Skeletal muscle satellite cell (primary cell): Measurements from ENCODE around the gene MRPL11.
"Not testable (repeated sequence)": the region's sequence is repeated elsewhere in the genome, so short reads cannot be mapped to it uniquely, and the experiment has no call there.

Source experiments
- H3K27me3 ChIP-seq: 2 replicates; pipeline ENCODE4 v1.7.0; 2013; ENCODE audit warnings: low read length; ENCODE audit not compliant: control insufficient read depth, insufficient read depth
- H3K36me3 ChIP-seq: 2 replicates; pipeline ENCODE4 v1.7.0; 2013; ENCODE audit warnings: mild to moderate bottlenecking, control low read depth, low read length; ENCODE audit not compliant: insufficient read depth
- H3K4me1 ChIP-seq: 2 replicates; pipeline ENCODE4 v1.7.0; 2013; ENCODE audit warnings: low read length; ENCODE audit not compliant: control insufficient read depth, insufficient read depth
- H3K4me2 ChIP-seq: 2 replicates; pipeline ENCODE4 v1.7.0; 2013; ENCODE audit warnings: mild to moderate bottlenecking, low read length
- H3K4me3 ChIP-seq: 2 replicates; pipeline ENCODE4 v1.7.0; 2013; ENCODE audit warnings: low read length
- H3K9ac ChIP-seq: 2 replicates; pipeline ENCODE4 v1.7.0; 2013; ENCODE audit warnings: mild to moderate bottlenecking, low read depth, low read length, moderate library complexity
- H3K9me3 ChIP-seq: replicated peaks from 2 replicates; pipeline ENCODE4 v1.7.0; 2013; ENCODE audit warnings: mild to moderate bottlenecking, control low read depth, low read length

MRPL11 gene

GRCh38 chr11:66465373-66466224 lies 27.0 kb upstream of the MRPL11 start:
- Histone ChIP-seq H3K4me2 (peak overlapping the region; percentile 92), H3K36me3 (no peaks in the 10 kb centered on the region), H3K4me1 (peaks cover 6% of the 10 kb centered on the region), H3K4me3 (no peak overlapping the region), H3K9me3 (no peaks in the 10 kb centered on the region), H3K27me3 (peaks cover 7% of the 10 kb centered on the region), H3K9ac (no peak overlapping the region)

- Histone ChIP-seq H3K4me2 (no peak overlapping the region), H3K36me3 (no peaks in the 10 kb centered on the region), H3K27me3 (peaks cover 7% of the 10 kb centered on the region), H3K9me3 (no peaks in the 10 kb centered on the region), H3K4me3 (no peak overlapping the region), H3K9ac (no peak overlapping the region), H3K4me1 (peaks cover 6% of the 10 kb centered on the region)
Measured at GRCh38 chr11:66464916-66465315, 26.3 kb upstream of the MRPL11 start.

GRCh38 chr11:66464116-66464515 lies 25.5 kb upstream of the MRPL11 start:
- not testable (repeated sequence) for H3K4me2 ChIP-seq, H3K9me3 ChIP-seq, H3K4me3 ChIP-seq, H3K36me3 ChIP-seq, H3K9ac ChIP-seq, H3K4me1 ChIP-seq
- H3K27me3 ChIP-seq = peaks cover 13% of the 10 kb centered on the region

GRCh38 chr11:66462911-66463310 lies 24.3 kb upstream of the MRPL11 start:
- Histone ChIP-seq H3K4me2 (no peak overlapping the region), H3K9me3 (no peaks in the 10 kb centered on the region), H3K9ac (no peak overlapping the region), H3K4me1 (peaks cover 6% of the 10 kb centered on the region), H3K36me3 (no peaks in the 10 kb centered on the region), H3K27me3 (peaks cover 14% of the 10 kb centered on the region), H3K4me3 (no peak overlapping the region)

- no peak overlapping the region for H3K4me3 ChIP-seq
Measured at GRCh38 chr11:66462010-66462409, 23.4 kb upstream of the MRPL11 start.

GRCh38 chr11:66459138-66459778 lies 20.6 kb upstream of the MRPL11 start:
- Histone ChIP-seq H3K4me3 (no peak overlapping the region), H3K36me3 (no peaks in the 10 kb centered on the region), H3K4me1 (no peaks in the 10 kb centered on the region), H3K9ac (no peak overlapping the region), H3K27me3 (peaks cover 28% of the 10 kb centered on the region), H3K9me3 (no peaks in the 10 kb centered on the region), H3K4me2 (no peak overlapping the region)

More at GRCh38 chr11:66462010-66462409, 23.4 kb upstream of the MRPL11 start:
- peaks cover 18% of the 10 kb centered on the region for H3K27me3 ChIP-seq
- no peak overlapping the region for H3K9ac ChIP-seq
- no peaks in the 10 kb centered on the region for H3K4me1 ChIP-seq
- H3K36me3 ChIP-seq = no peaks in the 10 kb centered on the region
- no peaks in the 10 kb centered on the region for H3K9me3 ChIP-seq
- H3K4me2 ChIP-seq = no peak overlapping the region

GRCh38 chr11:66457826-66458225 lies 19.2 kb upstream of the MRPL11 start:
- H3K9me3 ChIP-seq = no peaks in the 10 kb centered on the region
- H3K27me3 ChIP-seq = peaks cover 30% of the 10 kb centered on the region
- no peak overlapping the region for H3K4me2 ChIP-seq
- H3K4me3 ChIP-seq = no peak overlapping the region
- H3K36me3 ChIP-seq = no peaks in the 10 kb centered on the region
- no peak overlapping the region for H3K9ac ChIP-seq
- H3K4me1 ChIP-seq = no peaks in the 10 kb centered on the region

- Histone ChIP-seq H3K27me3 (peaks cover 53% of the 10 kb centered on the region), H3K4me2 (no peak overlapping the region), H3K9ac (no peak overlapping the region), H3K9me3 (no peaks in the 10 kb centered on the region), H3K4me3 (no peak overlapping the region), H3K36me3 (no peaks in the 10 kb centered on the region), H3K4me1 (no peaks in the 10 kb centered on the region)
Measured at GRCh38 chr11:66454828-66455227, 16.2 kb upstream of the MRPL11 start.

- Histone ChIP-seq H3K36me3 (no peaks in the 10 kb centered on the region), H3K9me3 (no peaks in the 10 kb centered on the region), H3K4me2 (no peak overlapping the region), H3K9ac (no peak overlapping the region), H3K27me3 (peaks cover 53% of the 10 kb centered on the region), H3K4me3 (no peak overlapping the region), H3K4me1 (no peaks in the 10 kb centered on the region)
Measured at GRCh38 chr11:66454247-66454646, 15.6 kb upstream of the MRPL11 start.

GRCh38 chr11:66451663-66452062 lies 13.0 kb upstream of the MRPL11 start:
- Histone ChIP-seq H3K9ac (no peak overlapping the region), H3K4me1 (no peaks in the 10 kb centered on the region), H3K4me3 (no peak overlapping the region), H3K27me3 (peaks cover 70% of the 10 kb centered on the region), H3K4me2 (no peak overlapping the region), H3K36me3 (no peaks in the 10 kb centered on the region), H3K9me3 (no peaks in the 10 kb centered on the region)

GRCh38 chr11:66450560-66450959 lies 11.9 kb upstream of the MRPL11 start:
- Histone ChIP-seq H3K36me3 (no peaks in the 10 kb centered on the region), H3K4me3 (no peak overlapping the region), H3K9ac (no peak overlapping the region), H3K4me1 (no peaks in the 10 kb centered on the region), H3K27me3 (peaks cover 71% of the 10 kb centered on the region), H3K9me3 (no peaks in the 10 kb centered on the region), H3K4me2 (no peak overlapping the region)

GRCh38 chr11:66448523-66448922 lies 9.9 kb upstream of the MRPL11 start:
- no peaks in the 10 kb centered on the region for H3K36me3 ChIP-seq
- peaks cover 8% of the 10 kb centered on the region for H3K4me1 ChIP-seq

More at GRCh38 chr11:66448523-66448922, 9.9 kb upstream of the MRPL11 start:
- peaks cover 58% of the 10 kb centered on the region for H3K27me3 ChIP-seq
- no peaks in the 10 kb centered on the region for H3K9me3 ChIP-seq
- H3K4me2 ChIP-seq = no peak overlapping the region
- H3K4me3 ChIP-seq = no peak overlapping the region
- no peak overlapping the region for H3K9ac ChIP-seq
